ENCODE results near the gene MAD1L1. TPM values are rescaled to one million over a fixed set of nuclear protein-coding genes. Genes with fewer than 3 reads are reported as not detected.

The MAD1L1 gene
- polyA plus RNA-seq, 2 donors = 18.0 to 24.9 TPM

- no peak overlapping the region for H3K27ac ChIP-seq (ENCODE audit: low read depth in 2 of 2, low read length in 1 of 2)
- H3K36me3 ChIP-seq (ENCODE audit: control insufficient read depth in 2 of 2, insufficient read depth in 2 of 2, low read length in 1 of 2) = peaks cover 3 to 20% of the 10 kb centered on the region in 2 donors
- WGBS, 2 donors = 67 to 68% methylated on average over 5 of the region's 5 CpGs
- H3K9me3 ChIP-seq (ENCODE audit: control insufficient read depth in 2 of 2, insufficient read depth in 1 of 2, low read depth in 1 of 2, low read length in 1 of 2) = no peaks in the 10 kb centered on the region
- no peaks in the 10 kb centered on the region for H3K27me3 ChIP-seq (ENCODE audit: control insufficient read depth in 1 of 2, insufficient read depth in 2 of 2, low read length in 2 of 2)
- no peaks in the 10 kb centered on the region for H3K4me1 ChIP-seq (ENCODE audit: control insufficient read depth in 2 of 2, insufficient read depth in 2 of 2, low read length in 1 of 2)
- no peak overlapping the region for H3K4me3 ChIP-seq (ENCODE audit: low read depth in 1 of 2, low read length in 2 of 2)
Measured at GRCh38 chr7:2260820-2261219, 28.1 kb upstream of the MAD1L1 start.

GRCh38 chr7:2259480-2259879 lies 26.7 kb upstream of the MAD1L1 start:
- H3K27me3 ChIP-seq (ENCODE audit: control insufficient read depth in 1 of 2, insufficient read depth in 2 of 2, low read length in 2 of 2) = no peaks in the 10 kb centered on the region
- WGBS, 2 donors = 86 to 88% methylated on average over 9 of the region's 9 CpGs
- H3K27ac ChIP-seq (ENCODE audit: low read depth in 2 of 2, low read length in 1 of 2) = no peak overlapping the region
- no peaks in the 10 kb centered on the region for H3K9me3 ChIP-seq (ENCODE audit: control insufficient read depth in 2 of 2, insufficient read depth in 1 of 2, low read depth in 1 of 2, low read length in 1 of 2)
- H3K36me3 ChIP-seq (ENCODE audit: control insufficient read depth in 2 of 2, insufficient read depth in 2 of 2, low read length in 1 of 2) = peaks cover 3 to 28% of the 10 kb centered on the region in 2 donors
- H3K4me3 ChIP-seq (ENCODE audit: low read depth in 1 of 2, low read length in 2 of 2) = no peak overlapping the region
- peaks cover 0 to 5% of the 10 kb centered on the region in 2 donors for H3K4me1 ChIP-seq (ENCODE audit: control insufficient read depth in 2 of 2, insufficient read depth in 2 of 2, low read length in 1 of 2)

GRCh38 chr7:2258661-2259365 lies 26.1 kb upstream of the MAD1L1 start:
- WGBS, 2 donors = 93% methylated on average over 33 to 34 of the region's 34 CpGs
- peaks cover 0 to 5% of the 10 kb centered on the region in 2 donors for H3K4me1 ChIP-seq (ENCODE audit: control insufficient read depth in 2 of 2, insufficient read depth in 2 of 2, low read length in 1 of 2)
- no peak overlapping the region for H3K4me3 ChIP-seq (ENCODE audit: low read depth in 1 of 2, low read length in 2 of 2)
- peaks cover 3 to 26% of the 10 kb centered on the region in 2 donors for H3K36me3 ChIP-seq (ENCODE audit: control insufficient read depth in 2 of 2, insufficient read depth in 2 of 2, low read length in 1 of 2)
- no peaks in the 10 kb centered on the region for H3K9me3 ChIP-seq (ENCODE audit: control insufficient read depth in 2 of 2, insufficient read depth in 1 of 2, low read depth in 1 of 2, low read length in 1 of 2)
- no peak overlapping the region for H3K27ac ChIP-seq (ENCODE audit: low read depth in 2 of 2, low read length in 1 of 2)
- no peaks in the 10 kb centered on the region for H3K27me3 ChIP-seq (ENCODE audit: control insufficient read depth in 1 of 2, insufficient read depth in 2 of 2, low read length in 2 of 2)

GRCh38 chr7:2257651-2258050 lies 24.9 kb upstream of the MAD1L1 start:
- Histone ChIP-seq H3K4me1 (ENCODE audit: control insufficient read depth in 2 of 2, insufficient read depth in 2 of 2, low read length in 1 of 2) (peaks cover 0 to 5% of the 10 kb centered on the region in 2 donors), H3K36me3 (ENCODE audit: control insufficient read depth in 2 of 2, insufficient read depth in 2 of 2, low read length in 1 of 2) (peaks cover 0 to 30% of the 10 kb centered on the region in 2 donors), H3K4me3 (ENCODE audit: low read depth in 1 of 2, low read length in 2 of 2) (no peak overlapping the region), H3K9me3 (ENCODE audit: control insufficient read depth in 2 of 2, insufficient read depth in 1 of 2, low read depth in 1 of 2, low read length in 1 of 2) (no peaks in the 10 kb centered on the region), H3K27me3 (ENCODE audit: control insufficient read depth in 1 of 2, insufficient read depth in 2 of 2, low read length in 2 of 2) (no peaks in the 10 kb centered on the region), H3K27ac (ENCODE audit: low read depth in 2 of 2, low read length in 1 of 2) (no peak overlapping the region)
- WGBS, 2 donors = 96 to 97% methylated on average over 16 to 17 of the region's 17 CpGs

GRCh38 chr7:2257046-2257551 lies 24.4 kb upstream of the MAD1L1 start:
- Histone ChIP-seq H3K4me3 (ENCODE audit: low read depth in 1 of 2, low read length in 2 of 2) (no peak overlapping the region), H3K4me1 (ENCODE audit: control insufficient read depth in 2 of 2, insufficient read depth in 2 of 2, low read length in 1 of 2) (peaks cover 0 to 5% of the 10 kb centered on the region in 2 donors), H3K9me3 (ENCODE audit: control insufficient read depth in 2 of 2, insufficient read depth in 1 of 2, low read depth in 1 of 2, low read length in 1 of 2) (no peaks in the 10 kb centered on the region), H3K36me3 (ENCODE audit: control insufficient read depth in 2 of 2, insufficient read depth in 2 of 2, low read length in 1 of 2) (peaks cover 0 to 30% of the 10 kb centered on the region in 2 donors), H3K27me3 (ENCODE audit: control insufficient read depth in 1 of 2, insufficient read depth in 2 of 2, low read length in 2 of 2) (no peaks in the 10 kb centered on the region), H3K27ac (ENCODE audit: low read depth in 2 of 2, low read length in 1 of 2) (no peak overlapping the region)
- WGBS, 2 donors = 96 to 97% methylated on average over 36 to 38 of the region's 38 CpGs

- H3K9me3 ChIP-seq (ENCODE audit: control insufficient read depth in 2 of 2, insufficient read depth in 1 of 2, low read depth in 1 of 2, low read length in 1 of 2) = no peaks in the 10 kb centered on the region
- H3K36me3 ChIP-seq (ENCODE audit: control insufficient read depth in 2 of 2, insufficient read depth in 2 of 2, low read length in 1 of 2) = peaks cover 0 to 31% of the 10 kb centered on the region in 2 donors
- peaks cover 0 to 5% of the 10 kb centered on the region in 2 donors for H3K4me1 ChIP-seq (ENCODE audit: control insufficient read depth in 2 of 2, insufficient read depth in 2 of 2, low read length in 1 of 2)
- H3K4me3 ChIP-seq (ENCODE audit: low read depth in 1 of 2, low read length in 2 of 2) = no peak overlapping the region
- no peak overlapping the region for H3K27ac ChIP-seq (ENCODE audit: low read depth in 2 of 2, low read length in 1 of 2)
- H3K27me3 ChIP-seq (ENCODE audit: control insufficient read depth in 1 of 2, insufficient read depth in 2 of 2, low read length in 2 of 2) = no peaks in the 10 kb centered on the region
- 94 to 95% methylated on average over 41 to 44 of the region's 44 CpGs for WGBS, 2 donors
Measured at GRCh38 chr7:2256306-2257045, 23.7 kb upstream of the MAD1L1 start.

- 82 to 86% methylated on average over 33 of the region's 33 CpGs for WGBS, 2 donors
- Histone ChIP-seq H3K36me3 (ENCODE audit: control insufficient read depth in 2 of 2, insufficient read depth in 2 of 2, low read length in 1 of 2) (peaks cover 0 to 33% of the 10 kb centered on the region in 2 donors), H3K9me3 (ENCODE audit: control insufficient read depth in 2 of 2, insufficient read depth in 1 of 2, low read depth in 1 of 2, low read length in 1 of 2) (no peaks in the 10 kb centered on the region)
Measured at GRCh38 chr7:2255145-2256139, 22.7 kb upstream of the MAD1L1 start.

GRCh38 chr7:2254429-2255144 lies 21.8 kb upstream of the MAD1L1 start:
- Histone ChIP-seq H3K27ac (ENCODE audit: low read depth in 2 of 2, low read length in 1 of 2) (no peak overlapping the region), H3K36me3 (ENCODE audit: control insufficient read depth in 2 of 2, insufficient read depth in 2 of 2, low read length in 1 of 2) (peaks cover 0 to 35% of the 10 kb centered on the region in 2 donors), H3K4me3 (ENCODE audit: low read depth in 1 of 2, low read length in 2 of 2) (no peak overlapping the region), H3K27me3 (ENCODE audit: control insufficient read depth in 1 of 2, insufficient read depth in 2 of 2, low read length in 2 of 2) (no peaks in the 10 kb centered on the region), H3K9me3 (ENCODE audit: control insufficient read depth in 2 of 2, insufficient read depth in 1 of 2, low read depth in 1 of 2, low read length in 1 of 2) (no peaks in the 10 kb centered on the region), H3K4me1 (ENCODE audit: control insufficient read depth in 2 of 2, insufficient read depth in 2 of 2, low read length in 1 of 2) (peaks cover 0 to 5% of the 10 kb centered on the region in 2 donors)
- 91 to 92% methylated on average over 31 of the region's 31 CpGs for WGBS, 2 donors

More at GRCh38 chr7:2255145-2256139, 22.7 kb upstream of the MAD1L1 start:
- Histone ChIP-seq H3K4me3 (ENCODE audit: low read depth in 1 of 2, low read length in 2 of 2) (no peak overlapping the region), H3K4me1 (ENCODE audit: control insufficient read depth in 2 of 2, insufficient read depth in 2 of 2, low read length in 1 of 2) (peaks cover 0 to 5% of the 10 kb centered on the region in 2 donors), H3K27me3 (ENCODE audit: control insufficient read depth in 1 of 2, insufficient read depth in 2 of 2, low read length in 2 of 2) (no peaks in the 10 kb centered on the region), H3K27ac (ENCODE audit: low read depth in 2 of 2, low read length in 1 of 2) (no peak overlapping the region)

Data from esophagus (tissue), 2 donors.